Activated B cell treated with CpG ODN at 0.5 μM for 24 hours (primary cell): ENCODE data around the gene PEX6. TPM values are rescaled to one million over a fixed set of nuclear protein-coding genes. Genes with fewer than 3 reads are reported as not detected.

ENCODE experiments used
- ATAC-seq: fragments of 200-7000 bp; cut with Tn5 transposase; one replicate; pipeline ENCODE4 v1.10.0; 2021; ENCODE audit warnings: low read depth, mild to moderate bottlenecking, moderate library complexity
- CTCF ChIA-PET: fragments of 350-600 bp; sonication (Branson Sonifier 250); formaldehyde crosslinking; loops from one replicate; lab custom pipeline; 2021; ENCODE audit warnings: antibody characterized with exemption; lab: Charles Lee
- POLR2A ChIA-PET: fragments of 350-600 bp; sonication (Branson Sonifier 250); formaldehyde crosslinking; loops from one replicate; lab custom pipeline; 2021; ENCODE audit warnings: antibody characterized with exemption; lab: Charles Lee
- DNase-seq: peaks from one replicate; pipeline ENCODE4 v3.0.0; 2022
- H3K27ac Mint-ChIP-seq: one replicate; pipeline ENCODE4 v1.8.0; 2020; ENCODE audit warnings: mixed read lengths
- H3K27me3 Mint-ChIP-seq: one replicate; pipeline ENCODE4 v1.8.0; 2021; ENCODE audit warnings: mixed read lengths
- H3K36me3 Mint-ChIP-seq: one replicate; pipeline ENCODE4 v1.8.0; 2021; ENCODE audit warnings: low read depth, mixed read lengths
- H3K4me1 Mint-ChIP-seq: one replicate; pipeline ENCODE4 v1.8.0; 2021; ENCODE audit warnings: mixed read lengths
- H3K4me3 Mint-ChIP-seq: one replicate; pipeline ENCODE4 v1.8.0; 2020; ENCODE audit warnings: mild to moderate bottlenecking, mixed read lengths
- H3K9me3 Mint-ChIP-seq: one replicate; pipeline ENCODE4 v1.8.0; 2020; ENCODE audit warnings: mixed read lengths
- CTCF ChIP-seq: fragments of 200-600 bp; IDR thresholded peaks from one replicate; pipeline ENCODE4 v1.8.0; 2022; ENCODE audit warnings: antibody characterized with exemption, mild to moderate bottlenecking
- intact Hi-C: fragments of 100-400 bp; cut with micrococcal nuclease; formaldehyde crosslinking; loops from one replicate; pipeline ENCODE4 v1.15.1; 2024
- total RNA-seq: library from RNA; stranded (reverse); gene quantifications from 2 replicates; pipeline ENCODE4 v1.2.3, GENCODE V29; 2022

PEX6 gene
- total RNA-seq, 1 donor from 2014 or later: 13.2 TPM

GRCh38 chr6:42923666-42924065 lies 55.3 kb downstream of the PEX6 start:
- H3K9me3 Mint-ChIP-seq: no peaks in the 10 kb centered on the region
- no peak for TF ChIP-seq CTCF
- DNase-seq: no peak
- H3K36me3 Mint-ChIP-seq: no peaks in the 10 kb centered on the region
- H3K27ac Mint-ChIP-seq: no peak overlapping the region
- H3K4me3 Mint-ChIP-seq: no peak overlapping the region
- CTCF ChIA-PET: no interaction called here
- no peaks in the 10 kb centered on the region for H3K27me3 Mint-ChIP-seq
- intact Hi-C loops: no loop called here
- ATAC-seq: no peak
- peaks cover 23% of the 10 kb centered on the region for H3K4me1 Mint-ChIP-seq
- POLR2A ChIA-PET: no interaction called here

- ChIA-PET CTCF (no interaction called here), POLR2A (interaction anchor here (0.6 to 0.7 kb wide), 4 partner anchors 13 to 59 kb away, joined by 4 to 10 read pairs (median 4); partner anchors contain the start of gene PEX6)
- peaks cover 18% of the 10 kb centered on the region for H3K4me1 Mint-ChIP-seq
- no peak for TF ChIP-seq CTCF
- ATAC-seq: no peak
- no peaks in the 10 kb centered on the region for H3K9me3 Mint-ChIP-seq
- no peak for DNase-seq
- H3K4me3 Mint-ChIP-seq: no peak overlapping the region
- no peaks in the 10 kb centered on the region for H3K36me3 Mint-ChIP-seq
- no peak overlapping the region for H3K27ac Mint-ChIP-seq
- intact Hi-C loops: no loop called here
- H3K27me3 Mint-ChIP-seq: no peaks in the 10 kb centered on the region
Observed at GRCh38 chr6:42921801-42922200, 57.2 kb downstream of the PEX6 start.

- H3K27ac Mint-ChIP-seq: no peak overlapping the region
- H3K36me3 Mint-ChIP-seq: no peaks in the 10 kb centered on the region
- peaks cover 7% of the 10 kb centered on the region for H3K4me1 Mint-ChIP-seq
- intact Hi-C loops: no loop called here
- no peak for DNase-seq
- no peak for ATAC-seq
- ChIA-PET CTCF (no interaction called here), POLR2A (interaction anchor here (1.1 kb wide), 1 partner anchor 13 kb away, joined by 5 read pairs; the partner anchor contains the start of gene CNPY3)
- H3K9me3 Mint-ChIP-seq: no peaks in the 10 kb centered on the region
- no peak overlapping the region for H3K4me3 Mint-ChIP-seq
- no peak for TF ChIP-seq CTCF
- H3K27me3 Mint-ChIP-seq: no peaks in the 10 kb centered on the region
Observed at GRCh38 chr6:42916288-42916687, 62.7 kb downstream of the PEX6 start.

GRCh38 chr6:42915732-42916131 lies 63.2 kb downstream of the PEX6 start, which contains the start of gene PTCRA:
Gene PTCRA, plus strand, starts transcription at chr6:42916053. Its CDS starts 17 bp downstream, at chr6:42916070.
- POLR2A ChIA-PET: interaction anchor here (0.7 to 3.1 kb wide), 3 partner anchors 9 to 48 kb away, joined by 3 to 20 read pairs (median 5); partner anchors contain the start of gene CNPY3
- ATAC-seq (peak; percentile 50), DNase-seq (no peak)
- Mint-ChIP-seq H3K27ac (no peak within 1 kb of the TSS), H3K36me3 (no peaks in the 10 kb centered on the region), H3K4me1 (peaks cover 8% of the 10 kb centered on the region), H3K4me3 (no peak within 1 kb of the TSS), H3K27me3 (no peaks in the 10 kb centered on the region), H3K9me3 (no peaks in the 10 kb centered on the region)
- no peak for TF ChIP-seq CTCF
- CTCF ChIA-PET: no interaction called here
- intact Hi-C loops: no loop called here

GRCh38 chr6:42914546-42914945 lies 64.4 kb downstream of the PEX6 start:
- Mint-ChIP-seq H3K4me3 (no peak overlapping the region), H3K36me3 (no peaks in the 10 kb centered on the region), H3K27ac (no peak overlapping the region), H3K4me1 (peaks cover 8% of the 10 kb centered on the region), H3K27me3 (no peaks in the 10 kb centered on the region), H3K9me3 (no peaks in the 10 kb centered on the region)
- CTCF ChIA-PET: interaction anchor here (0.6 to 0.7 kb wide), 2 partner anchors 23 to 298 kb away, joined by 3 read pairs; no protein-coding TSS in a partner anchor
- ATAC-seq (no peak), DNase-seq (no peak)
- intact Hi-C loops: no loop called here
- no peak for TF ChIP-seq CTCF
- POLR2A ChIA-PET: interaction anchor here (1.4 to 3.1 kb wide), 2 partner anchors 15 to 20 kb away, joined by 3 to 20 read pairs; partner anchors contain the start of gene CNPY3

Other genes starting within 250 kb of the PEX6 start
- gene TBCC, start 233.1 kb downstream of the PEX6 start, total RNA-seq: 41.5 and 41.7 TPM in 2 replicates
- 25.2 and 25.5 TPM in 2 replicates for gene BICRAL, start 197.1 kb downstream of the PEX6 start, total RNA-seq
- 94.5 and 110 TPM in 2 replicates for gene RPL7L1, start 99.6 kb downstream of the PEX6 start, total RNA-seq
- not detected in 2 replicates for gene PTCRA, start 63.1 kb downstream of the PEX6 start, total RNA-seq
- 120 and 121 TPM in 2 replicates for gene CNPY3, start 49.7 kb downstream of the PEX6 start, total RNA-seq
- 1.7 and 2.3 TPM in 2 replicates for gene GNMT, start 18.4 kb downstream of the PEX6 start, total RNA-seq
- 26.7 and 26.8 TPM in 2 replicates for gene PPP2R5D, start 5.4 kb upstream of the PEX6 start, total RNA-seq
- gene MEA1, start 34.8 kb upstream of the PEX6 start, total RNA-seq: 44.4 and 48.3 TPM in 2 replicates
- gene KLHDC3, start 35.1 kb upstream of the PEX6 start, total RNA-seq: 36.4 and 36.7 TPM in 2 replicates
- gene RRP36, start 42.4 kb upstream of the PEX6 start, total RNA-seq: 51.7 and 53.9 TPM in 2 replicates
- gene CUL7, start 74.7 kb upstream of the PEX6 start, total RNA-seq: 15.9 and 19.1 TPM in 2 replicates
- 43.9 and 47.8 TPM in 2 replicates for gene MRPL2, start 80.3 kb upstream of the PEX6 start, total RNA-seq
- gene KLC4, start 80.5 kb upstream of the PEX6 start, total RNA-seq: 17.0 and 19.8 TPM in 2 replicates
- 0.66 and 0.82 TPM in 2 replicates for gene PTK7, start 97.1 kb upstream of the PEX6 start, total RNA-seq
- gene SRF, start 192.1 kb upstream of the PEX6 start, total RNA-seq: 35.9 and 37.8 TPM in 2 replicates
- 69.2 and 70.8 TPM in 2 replicates for gene CUL9, start 203.0 kb upstream of the PEX6 start, total RNA-seq